K562 treated with DMSO at 1 percent for 48 hours (cell line): Measurements from ENCODE around the gene FDX1. TPM values are rescaled to one million over a fixed set of nuclear protein-coding genes. Genes with fewer than 3 reads are reported as not detected.

Experiments
- total RNA-seq: library from RNA; unstranded; fragments of 300-600 nt; gene quantifications from 2 replicates; pipeline ENCODE4 v1.2.3, GENCODE V29; 2022; ENCODE audit warnings: low replicate concordance; ENCODE audit errors: extremely low read depth

Gene FDX1, protein sequence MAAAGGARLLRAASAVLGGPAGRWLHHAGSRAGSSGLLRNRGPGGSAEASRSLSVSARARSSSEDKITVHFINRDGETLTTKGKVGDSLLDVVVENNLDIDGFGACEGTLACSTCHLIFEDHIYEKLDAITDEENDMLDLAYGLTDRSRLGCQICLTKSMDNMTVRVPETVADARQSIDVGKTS
- total RNA-seq: not detected in 2 replicates

DNA sequence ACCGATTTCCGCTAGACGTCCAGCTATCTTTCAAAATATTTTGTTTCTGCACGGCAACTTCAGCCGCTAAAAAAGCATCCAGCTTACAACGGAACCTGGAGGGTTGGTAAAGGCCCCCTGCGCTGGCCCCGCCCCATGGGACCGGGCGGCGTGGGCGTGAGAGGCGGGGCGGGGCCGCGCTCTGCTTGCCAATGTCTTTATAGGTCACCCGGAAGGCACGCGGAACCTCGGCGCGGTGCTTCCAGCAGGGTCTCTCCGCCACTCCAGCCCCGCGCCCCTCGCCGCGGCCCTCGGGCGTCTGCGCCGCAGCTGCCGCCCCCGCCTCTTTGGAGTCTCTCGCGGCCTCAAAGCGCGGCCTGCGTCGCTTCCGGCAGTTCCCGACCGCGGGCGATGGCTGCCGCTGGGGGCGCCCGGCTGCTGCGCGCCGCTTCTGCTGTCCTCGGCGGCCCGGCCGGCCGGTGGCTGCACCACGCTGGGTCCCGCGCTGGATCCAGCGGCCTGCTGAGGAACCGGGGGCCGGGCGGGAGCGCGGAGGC lies at the start of gene FDX1:
Gene FDX1, plus strand, starts transcription at position 218 of the 536 bp plus-strand sequence. Its CDS starts 173 bp downstream, at position 391.

Other genes with a start within 250 kb of the FDX1 start
- gene RDX, start 133.3 kb upstream of the FDX1 start, total RNA-seq: not detected in 2 replicates